Skeletal muscle satellite cell (primary cell): Measurements from ENCODE around the gene GINS1.

ENCODE experiments used
- H3K27me3 ChIP-seq: 2 replicates; pipeline ENCODE4 v1.7.0; 2013; ENCODE audit warnings: low read length; ENCODE audit not compliant: control insufficient read depth, insufficient read depth
- H3K36me3 ChIP-seq: 2 replicates; pipeline ENCODE4 v1.7.0; 2013; ENCODE audit warnings: mild to moderate bottlenecking, control low read depth, low read length; ENCODE audit not compliant: insufficient read depth
- H3K4me1 ChIP-seq: 2 replicates; pipeline ENCODE4 v1.7.0; 2013; ENCODE audit warnings: low read length; ENCODE audit not compliant: control insufficient read depth, insufficient read depth
- H3K4me2 ChIP-seq: 2 replicates; pipeline ENCODE4 v1.7.0; 2013; ENCODE audit warnings: mild to moderate bottlenecking, low read length
- H3K4me3 ChIP-seq: 2 replicates; pipeline ENCODE4 v1.7.0; 2013; ENCODE audit warnings: low read length
- H3K9ac ChIP-seq: 2 replicates; pipeline ENCODE4 v1.7.0; 2013; ENCODE audit warnings: mild to moderate bottlenecking, low read depth, low read length, moderate library complexity
- H3K9me3 ChIP-seq: replicated peaks from 2 replicates; pipeline ENCODE4 v1.7.0; 2013; ENCODE audit warnings: mild to moderate bottlenecking, control low read depth, low read length

The GINS1 gene

DNA sequence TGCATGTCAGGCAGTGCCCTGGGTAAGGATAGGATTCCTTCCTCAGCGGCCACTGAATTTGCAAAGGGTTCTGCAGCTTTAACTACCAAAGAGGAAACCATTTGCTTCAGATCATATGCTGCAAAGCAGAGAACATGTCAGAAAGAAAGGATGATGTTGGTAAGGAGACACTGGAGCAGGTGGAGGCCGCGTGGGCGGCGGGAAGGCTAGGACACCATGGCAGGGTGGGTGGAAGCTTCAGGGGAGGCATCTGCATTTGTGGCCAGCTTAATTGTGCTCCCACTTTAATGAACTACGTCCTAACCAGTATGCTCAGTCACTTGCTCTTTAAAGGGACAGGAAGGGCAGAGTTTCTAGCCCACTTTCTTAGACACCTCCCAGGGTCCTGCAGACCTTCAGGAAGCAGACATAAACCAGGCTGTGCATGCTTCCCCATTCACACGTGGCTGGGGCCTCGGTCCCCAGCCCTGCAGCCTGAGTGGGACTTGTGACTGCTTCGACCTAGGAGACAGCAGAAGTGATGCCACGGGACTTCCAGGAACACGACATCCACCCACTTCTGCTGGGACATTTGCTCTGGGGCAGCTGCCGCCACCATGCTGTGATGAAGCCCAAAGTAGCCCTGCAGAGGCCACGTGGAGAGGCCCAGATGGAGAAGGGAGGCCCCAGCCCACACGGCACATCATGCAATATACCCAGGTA, 76.1 kb downstream of the GINS1 start:
- Histone ChIP-seq H3K4me3 (no peak overlapping the region), H3K4me2 (no peak overlapping the region), H3K9ac (no peak overlapping the region), H3K4me1 (peaks cover 12% of the 10 kb centered on the region), H3K27me3 (no peaks in the 10 kb centered on the region), H3K9me3 (no peaks in the 10 kb centered on the region), H3K36me3 (peaks cover 5% of the 10 kb centered on the region)

DNA sequence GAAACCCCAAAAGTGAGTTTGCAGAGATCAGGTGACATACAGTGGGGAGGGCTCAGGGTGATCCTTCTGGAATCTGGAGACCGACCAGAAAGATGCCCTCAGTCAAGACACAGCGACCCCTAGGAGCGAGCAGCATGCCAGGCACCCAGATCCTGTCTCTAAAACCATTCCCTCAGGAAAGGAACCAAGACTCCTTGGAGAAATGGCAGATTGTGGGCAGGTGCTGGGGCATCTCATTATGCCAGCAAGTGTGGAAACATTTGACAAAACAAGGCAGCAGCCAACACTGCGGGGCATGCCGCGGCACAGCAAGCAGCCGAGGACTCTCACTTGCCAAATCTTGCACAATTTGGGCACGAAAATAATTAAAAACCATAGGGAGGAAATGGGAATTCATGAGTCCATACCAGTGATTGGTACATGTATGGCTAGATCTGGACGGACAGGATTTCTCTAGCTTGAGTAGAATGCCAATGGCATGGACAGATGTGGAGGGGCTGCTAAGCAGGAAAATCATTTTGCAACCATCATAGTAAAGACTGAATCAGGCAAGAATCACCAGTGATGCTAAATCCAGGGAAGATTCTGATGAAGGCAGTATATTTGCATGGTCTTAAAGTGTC, 76.9 kb downstream of the GINS1 start:
- H3K4me3 ChIP-seq, result no peak overlapping the region
- H3K9ac ChIP-seq, result no peak overlapping the region
- H3K36me3 ChIP-seq, result peaks cover 3% of the 10 kb centered on the region
- H3K4me2 ChIP-seq, result no peak overlapping the region
- H3K4me1 ChIP-seq, result peaks cover 12% of the 10 kb centered on the region
- no peaks in the 10 kb centered on the region for H3K27me3 ChIP-seq
- no peaks in the 10 kb centered on the region for H3K9me3 ChIP-seq

DNA sequence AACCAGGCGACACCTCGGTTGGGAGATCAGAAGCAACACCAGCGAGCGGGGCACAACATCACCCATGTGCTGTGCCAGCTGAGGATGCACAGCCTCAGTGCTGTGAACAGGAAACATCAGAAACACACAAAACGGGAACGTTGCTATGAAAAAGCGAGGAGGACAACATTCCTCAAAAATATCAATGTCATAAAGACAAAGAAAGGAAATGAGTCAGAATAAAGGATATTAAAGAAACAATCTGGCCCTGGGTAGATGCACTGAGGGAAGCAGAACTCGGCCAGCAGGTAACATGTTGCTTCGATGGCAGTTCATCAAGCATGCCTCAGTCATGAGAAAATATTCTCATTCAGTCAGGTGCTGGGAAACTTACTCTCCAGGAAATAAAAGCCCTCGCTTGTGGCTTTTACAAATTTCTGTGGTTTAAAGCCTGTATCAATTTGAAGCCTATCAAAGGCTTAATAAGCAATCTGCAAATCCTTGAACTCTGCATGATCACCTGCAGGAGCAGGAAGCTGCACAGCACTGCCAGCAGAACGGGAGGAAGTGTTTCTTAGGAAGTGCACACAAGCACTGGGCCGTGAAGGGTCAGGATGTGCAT, 77.5 kb downstream of the GINS1 start:
- Histone ChIP-seq H3K36me3 (peaks cover 2% of the 10 kb centered on the region), H3K9ac (no peak overlapping the region), H3K4me3 (no peak overlapping the region), H3K4me2 (no peak overlapping the region), H3K4me1 (peaks cover 12% of the 10 kb centered on the region), H3K27me3 (no peaks in the 10 kb centered on the region), H3K9me3 (no peaks in the 10 kb centered on the region)

DNA sequence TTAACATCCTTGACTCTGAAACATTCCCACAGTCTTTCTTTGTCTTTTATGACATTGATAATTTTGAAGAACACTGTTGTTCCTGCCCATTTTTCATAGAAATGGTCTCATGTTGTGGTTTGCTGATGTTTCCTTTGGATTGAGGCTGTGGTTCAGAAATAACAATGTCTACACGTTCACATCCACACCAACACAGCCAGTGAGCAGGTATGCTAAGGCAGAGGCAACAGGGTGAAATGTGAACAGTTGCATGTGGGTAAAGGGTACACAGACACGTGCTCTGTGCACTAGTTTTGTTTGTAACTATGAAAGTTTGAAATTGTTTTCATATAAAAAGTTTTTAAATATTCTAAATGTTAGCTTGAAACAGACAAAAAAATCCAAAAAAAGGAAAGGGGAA, 78.4 kb downstream of the GINS1 start:
- H3K9ac ChIP-seq, result no peak overlapping the region
- H3K36me3 ChIP-seq, result peaks cover 2% of the 10 kb centered on the region
- H3K9me3 ChIP-seq, result no peaks in the 10 kb centered on the region
- H3K4me2 ChIP-seq, result no peak overlapping the region
- peaks cover 12% of the 10 kb centered on the region for H3K4me1 ChIP-seq
- H3K27me3 ChIP-seq, result no peaks in the 10 kb centered on the region
- H3K4me3 ChIP-seq, result no peak overlapping the region

DNA sequence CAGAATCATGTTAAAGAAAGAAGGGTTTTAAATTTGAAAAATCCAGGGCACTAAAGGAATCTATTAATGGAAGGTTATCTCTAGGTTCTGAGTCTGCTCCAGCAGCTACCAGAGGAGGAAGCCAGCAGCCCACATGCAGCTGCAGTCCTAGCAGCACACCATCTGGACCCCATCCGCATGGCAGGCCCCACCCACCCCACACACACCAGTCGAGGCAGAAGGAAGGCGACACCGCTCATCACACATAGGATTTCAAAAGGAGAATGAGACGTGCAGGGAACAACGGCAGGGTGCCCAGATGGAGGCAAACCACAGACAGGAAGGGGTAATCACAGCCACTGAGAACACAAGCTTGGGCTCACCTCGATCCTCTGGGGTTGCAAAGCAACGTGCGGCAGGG, 78.9 kb downstream of the GINS1 start:
- no peak overlapping the region for H3K9ac ChIP-seq
- no peak overlapping the region for H3K4me3 ChIP-seq
- no peaks in the 10 kb centered on the region for H3K27me3 ChIP-seq
- H3K4me2 ChIP-seq, result no peak overlapping the region
- H3K9me3 ChIP-seq, result no peaks in the 10 kb centered on the region
- H3K36me3 ChIP-seq, result peaks cover under 1% of the 10 kb centered on the region
- peaks cover 12% of the 10 kb centered on the region for H3K4me1 ChIP-seq

DNA sequence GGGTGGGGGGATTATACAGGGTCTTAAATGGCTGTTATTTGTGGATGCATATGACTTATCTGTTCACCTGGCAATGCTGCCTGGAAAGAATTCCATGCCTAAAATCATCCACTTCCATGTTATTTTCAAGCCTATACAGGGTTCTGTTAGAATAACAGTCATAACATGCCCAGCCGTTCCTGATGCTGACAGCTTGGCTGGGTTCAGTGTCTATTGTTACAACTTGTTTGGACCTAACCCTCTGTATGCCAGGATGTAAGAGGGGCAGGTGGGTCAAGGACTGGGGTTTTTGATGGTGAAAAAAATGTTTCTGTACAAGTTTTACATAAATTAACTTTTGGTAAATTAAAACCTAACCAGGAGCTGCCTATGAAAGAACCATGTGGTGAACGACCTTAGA, 79.8 kb downstream of the GINS1 start:
- Histone ChIP-seq H3K4me1 (peaks cover 12% of the 10 kb centered on the region), H3K4me2 (no peak overlapping the region), H3K9me3 (no peaks in the 10 kb centered on the region), H3K36me3 (no peaks in the 10 kb centered on the region), H3K4me3 (no peak overlapping the region), H3K27me3 (no peaks in the 10 kb centered on the region), H3K9ac (no peak overlapping the region)

DNA sequence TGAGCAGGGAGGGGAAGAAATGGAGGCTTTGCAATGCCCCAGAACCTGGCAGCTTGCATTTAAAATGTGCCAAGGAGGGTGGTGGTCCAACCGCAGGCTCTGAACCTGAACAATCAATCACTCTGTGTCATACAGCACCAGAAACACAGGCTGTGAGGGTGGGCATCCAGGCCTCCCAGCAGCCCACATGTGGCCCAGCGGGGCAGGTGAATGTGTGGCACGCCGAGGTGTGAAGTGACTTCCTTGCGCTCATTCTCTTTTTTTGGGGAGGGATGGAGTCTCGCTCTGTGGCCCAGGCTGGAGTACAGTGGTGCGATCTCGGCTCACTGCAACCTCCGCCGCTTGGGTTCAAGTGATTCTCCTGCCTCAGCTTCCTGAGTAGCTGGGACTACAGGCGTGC, 80.5 kb downstream of the GINS1 start:
- no peak overlapping the region for H3K9ac ChIP-seq
- no peak overlapping the region for H3K4me3 ChIP-seq
- H3K4me1 ChIP-seq, result peaks cover 12% of the 10 kb centered on the region
- H3K9me3 ChIP-seq, result no peaks in the 10 kb centered on the region
- no peaks in the 10 kb centered on the region for H3K27me3 ChIP-seq
- no peaks in the 10 kb centered on the region for H3K36me3 ChIP-seq
- no peak overlapping the region for H3K4me2 ChIP-seq

DNA sequence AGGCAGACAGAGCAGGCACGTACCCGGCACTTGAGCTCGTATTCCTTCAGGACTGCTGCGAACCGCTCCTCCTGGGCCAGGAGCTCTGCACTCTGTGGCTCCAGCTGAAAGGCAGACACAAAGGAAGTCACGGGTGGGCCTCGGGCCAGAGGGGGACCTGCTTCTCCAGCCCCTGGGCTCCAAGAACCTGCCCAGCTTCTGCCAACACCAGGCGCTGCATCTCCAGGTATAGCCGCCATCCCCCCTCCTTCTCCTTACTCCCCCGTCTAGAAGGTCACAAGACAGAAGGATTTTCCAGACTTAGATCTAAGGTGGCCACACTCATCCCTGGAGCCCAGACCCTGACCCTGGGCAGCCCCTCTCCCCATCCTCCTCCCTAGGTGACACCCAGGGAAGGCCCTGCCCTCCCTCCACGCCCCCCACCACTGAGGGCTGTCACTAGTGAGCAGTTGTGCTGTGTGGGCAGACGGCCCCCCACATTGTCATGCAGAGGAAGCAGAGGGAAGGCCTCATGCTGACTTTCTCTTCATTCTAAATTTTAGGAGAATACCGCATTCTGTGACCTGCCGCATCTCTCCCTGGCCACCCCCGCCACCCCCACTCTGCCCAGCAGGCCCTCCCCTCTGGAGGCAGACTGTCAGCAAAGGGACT, 81.9 kb downstream of the GINS1 start:
- Histone ChIP-seq H3K9me3 (no peaks in the 10 kb centered on the region), H3K36me3 (no peaks in the 10 kb centered on the region), H3K27me3 (no peaks in the 10 kb centered on the region), H3K4me3 (no peak overlapping the region), H3K4me2 (no peak overlapping the region), H3K9ac (no peak overlapping the region), H3K4me1 (peaks cover 10% of the 10 kb centered on the region)

DNA sequence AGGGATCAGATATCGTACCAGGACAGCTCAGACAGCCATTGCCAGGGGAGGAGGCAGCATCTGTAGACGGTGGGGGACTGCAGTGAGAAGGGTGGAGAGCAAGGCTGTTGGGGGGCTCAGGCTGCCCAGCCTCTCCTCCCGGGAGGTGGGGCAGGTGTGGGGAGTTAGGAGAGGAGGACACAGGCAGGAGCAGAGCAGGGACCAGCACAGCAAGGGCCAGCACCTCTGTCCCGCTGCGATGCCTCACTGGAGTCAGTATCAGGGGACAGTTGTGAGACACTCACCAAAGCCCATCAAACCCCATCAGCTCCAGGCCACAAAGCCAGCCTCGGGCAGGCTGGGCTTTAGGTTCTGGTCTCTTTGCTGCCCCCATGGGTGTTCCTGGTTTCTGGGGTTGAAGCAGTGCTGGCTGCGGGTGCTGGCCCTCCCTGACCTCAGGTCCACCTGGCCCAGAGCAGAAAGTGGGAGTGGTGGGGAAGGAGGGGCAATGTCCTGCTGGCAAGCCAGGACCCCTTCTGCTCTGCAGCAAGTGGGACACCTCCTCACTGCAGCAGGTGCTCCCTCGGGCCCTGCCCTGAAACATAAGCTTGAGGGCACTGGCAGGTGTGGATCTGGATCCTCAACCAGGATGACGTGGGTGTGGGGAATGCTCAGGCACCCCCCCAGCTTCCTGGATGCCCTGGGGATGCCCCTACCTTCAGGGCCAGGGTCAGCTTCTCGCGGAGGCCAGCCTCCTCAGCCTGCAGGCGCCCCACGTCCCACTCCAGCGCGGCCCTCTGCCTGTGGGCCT, 83.4 kb downstream of the GINS1 start:
- Histone ChIP-seq H3K4me2 (no peak overlapping the region), H3K4me3 (no peak overlapping the region), H3K4me1 (no peaks in the 10 kb centered on the region), H3K27me3 (no peaks in the 10 kb centered on the region), H3K9me3 (no peaks in the 10 kb centered on the region), H3K36me3 (no peaks in the 10 kb centered on the region), H3K9ac (no peak overlapping the region)

DNA sequence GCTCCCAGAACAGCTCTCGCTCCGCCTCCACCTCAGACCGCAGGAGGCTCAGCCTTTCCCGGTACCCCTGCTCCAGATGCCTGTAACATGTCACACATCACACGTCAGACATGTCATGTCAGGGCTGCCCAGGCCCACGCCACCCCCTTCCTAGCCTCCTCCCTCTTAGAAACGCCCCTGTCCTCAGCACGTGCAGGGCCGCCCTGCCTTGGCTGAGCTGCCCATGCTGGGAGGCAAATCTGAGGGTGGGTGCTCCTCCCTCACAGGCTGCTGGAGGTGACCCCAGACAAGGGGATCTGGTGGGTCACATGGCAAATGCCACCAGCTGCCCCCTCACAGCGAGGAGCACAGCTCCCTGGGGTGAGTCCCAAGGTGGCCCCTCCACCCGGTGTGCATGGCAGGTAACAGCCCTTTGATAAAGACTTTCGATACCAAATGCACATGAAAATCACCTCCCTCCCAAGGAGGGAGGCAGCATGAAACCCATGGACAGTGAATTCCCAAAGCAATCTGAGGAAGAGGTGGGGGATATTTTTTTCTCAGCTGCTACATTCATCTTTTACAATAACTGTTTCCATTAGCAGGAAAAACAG, 84.1 kb downstream of the GINS1 start:
- Histone ChIP-seq H3K9ac (no peak overlapping the region), H3K4me1 (no peaks in the 10 kb centered on the region), H3K27me3 (no peaks in the 10 kb centered on the region), H3K9me3 (no peaks in the 10 kb centered on the region), H3K4me2 (no peak overlapping the region), H3K4me3 (no peak overlapping the region), H3K36me3 (no peaks in the 10 kb centered on the region)

DNA sequence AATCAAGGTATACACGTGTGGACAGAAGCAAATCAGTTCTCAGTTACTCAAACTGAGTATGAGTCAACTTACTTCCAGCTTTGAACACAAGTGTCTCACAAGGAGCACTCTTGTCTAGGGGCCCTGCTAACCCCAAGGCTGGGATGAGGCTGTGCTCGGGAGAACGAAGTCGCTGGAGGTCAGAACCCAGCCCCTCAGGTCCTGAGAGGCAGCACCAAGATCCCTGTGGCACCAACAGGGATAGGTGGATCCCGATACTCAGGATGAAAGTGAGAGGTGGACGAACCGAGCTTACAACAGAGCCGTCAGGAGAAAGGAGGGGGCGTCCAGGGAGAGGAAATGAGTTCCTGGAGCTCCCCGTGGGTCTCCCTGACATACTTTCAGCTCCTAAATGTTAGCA, 85.7 kb downstream of the GINS1 start:
- no peak overlapping the region for H3K4me3 ChIP-seq
- H3K9me3 ChIP-seq, result no peaks in the 10 kb centered on the region
- H3K9ac ChIP-seq, result no peak overlapping the region
- H3K4me2 ChIP-seq, result no peak overlapping the region
- H3K36me3 ChIP-seq, result no peaks in the 10 kb centered on the region
- H3K4me1 ChIP-seq, result peaks cover 5% of the 10 kb centered on the region
- H3K27me3 ChIP-seq, result no peaks in the 10 kb centered on the region
